Neural cell (in vitro differentiated cells): Measurements from ENCODE around the gene GJB3.

Experiments
- CTCF ChIP-seq: fragments of 450-650 bp; IDR thresholded peaks from 2 replicates; pipeline ENCODE4 v1.5.1; 2014; ENCODE audit warnings: antibody characterized with exemption, mild to moderate bottlenecking, moderate library complexity; ENCODE audit not compliant: poor library complexity, severe bottlenecking
- EZH2 ChIP-seq: fragments of 200-600, 300-800 bp; shearing (Covaris generic), sonication (generic); IDR thresholded peaks from 2 replicates; pipeline ENCODE4 v1.6.1; 2014; ENCODE audit warnings: antibody characterized with exemption, low read length, borderline replicate concordance, mild to moderate bottlenecking; ENCODE audit not compliant: insufficient read depth, poor library complexity, severe bottlenecking
- MXI1 ChIP-seq: fragments of 450-650 bp; conservative IDR thresholded peaks from 2 replicates; pipeline ENCODE4 v1.6.1; 2014; ENCODE audit warnings: antibody characterized with exemption, mild to moderate bottlenecking; ENCODE audit not compliant: poor library complexity, severe bottlenecking
- TAF1 ChIP-seq: IDR thresholded peaks from 2 replicates; pipeline ENCODE4 v1.6.1; 2012; ENCODE audit warnings: low read depth

- TF ChIP-seq TAF1 (no peak), MXI1 (no peak), CTCF (no peak), EZH2 (no peak)
Observed at GRCh38 chr1:34746101-34746500, 34.9 kb upstream of the GJB3 start.
